GM12864 (cell line): ENCODE measurements around the gene WNT3.

Source experiments
- DNase-seq: peaks from one replicate; pipeline ENCODE4 v3.0.0-alpha.2; 2011; ENCODE audit warnings: low read depth
- H3K4me3 ChIP-seq: 2 replicates; pipeline ENCODE4 v1.5.1; 2011; ENCODE audit warnings: mild to moderate bottlenecking, low read depth, low read length, control low read depth
- CTCF ChIP-seq: IDR thresholded peaks from 2 replicates; pipeline ENCODE4 v1.5.1; 2011; ENCODE audit warnings: low read depth, mild to moderate bottlenecking, moderate library complexity, low read length, control low read depth, inconsistent platforms; ENCODE audit errors: missing control alignments

WNT3 gene

GRCh38 chr17:46818316-46818928, at the start of gene WNT3:
Gene WNT3, minus strand, starts transcription at chr17:46818692. Its CDS starts 95 bp downstream, at chr17:46818597.
- TF ChIP-seq CTCF, result no peak
- no peak for DNase-seq
- no peak within 1 kb of the TSS; the same call in 1 of the 2 replicates for H3K4me3 ChIP-seq

GRCh38 chr17:46866747-46867146, 48.3 kb upstream of the WNT3 start:
- no peak for TF ChIP-seq CTCF
- H3K4me3 ChIP-seq, result no peak overlapping the region
- no peak for DNase-seq

- no peak for TF ChIP-seq CTCF
- no peak for DNase-seq
Observed at GRCh38 chr17:46866325-46866724, 47.8 kb upstream of the WNT3 start.

GRCh38 chr17:46865100-46865499, 46.6 kb upstream of the WNT3 start:
- no peak for DNase-seq
- H3K4me3 ChIP-seq, result no peak overlapping the region
- no peak for TF ChIP-seq CTCF

More at GRCh38 chr17:46866325-46866724, 47.8 kb upstream of the WNT3 start:
- H3K4me3 ChIP-seq, result no peak overlapping the region

GRCh38 chr17:46863383-46864121, 45.1 kb upstream of the WNT3 start:
- H3K4me3 ChIP-seq, result no peak overlapping the region
- no peak for DNase-seq
- no peak for TF ChIP-seq CTCF

- no peak for DNase-seq
- H3K4me3 ChIP-seq, result no peak overlapping the region
- TF ChIP-seq CTCF, result no peak
Observed at GRCh38 chr17:46862949-46863348, 44.5 kb upstream of the WNT3 start.
